GM12892 (cell line): Measurements from ENCODE around the gene CDKN2AIPNL.

ENCODE experiments used
- POLR2A ChIP-seq: IDR thresholded peaks from 2 replicates; pipeline ENCODE4 v1.6.1; 2011; ENCODE audit warnings: low read depth, low read length, control low read depth
- POLR2AphosphoS5 ChIP-seq: IDR thresholded peaks from 2 replicates; pipeline ENCODE4 v1.6.1; 2011; ENCODE audit warnings: low read depth, low read length, control low read depth
- TAF1 ChIP-seq: IDR thresholded peaks from 2 replicates; pipeline ENCODE4 v1.6.1; 2011; ENCODE audit warnings: low read depth, mild to moderate bottlenecking, control low read depth, low read length, borderline replicate concordance

GRCh38 chr5:134355681-134356080, 56.0 kb downstream of the CDKN2AIPNL start:
- no peak for TF ChIP-seq POLR2A
- TF ChIP-seq POLR2AphosphoS5, result no peak
- no peak for TF ChIP-seq TAF1
